SW480 (cell line): ENCODE results near the gene DNAJC2.
"Not testable (repeated sequence)": the region's sequence is repeated elsewhere in the genome, so short reads cannot be mapped to it uniquely, and the experiment has no call there.

Source experiments
- DNase-seq: peaks from one replicate; pipeline ENCODE4 v3.0.0-alpha.2; 2016; ENCODE audit warnings: low spot score

Gene DNAJC2

GRCh38 chr7:103341466-103341865 lies 3.1 kb downstream of the DNAJC2 start:
- no peak for DNase-seq

GRCh38 chr7:103338864-103339263 lies 5.7 kb downstream of the DNAJC2 start:
- no peak for DNase-seq

GRCh38 chr7:103336761-103337160 lies 7.8 kb downstream of the DNAJC2 start:
- DNase-seq = no peak

GRCh38 chr7:103325744-103326143 lies 18.8 kb downstream of the DNAJC2 start:
- DNase-seq = no peak

GRCh38 chr7:103317009-103317408 lies 27.6 kb downstream of the DNAJC2 start:
- DNase-seq = no peak

- DNase-seq = no peak
Observed at GRCh38 chr7:103316380-103316941, 28.1 kb downstream of the DNAJC2 start.

- DNase-seq = no peak
Observed at GRCh38 chr7:103314852-103315251, 29.7 kb downstream of the DNAJC2 start.

GRCh38 chr7:103307503-103308231 lies 36.9 kb downstream of the DNAJC2 start:
- DNase-seq = no peak

- no peak for DNase-seq
Observed at GRCh38 chr7:103301441-103301840, 43.1 kb downstream of the DNAJC2 start.

- no peak for DNase-seq
Observed at GRCh38 chr7:103299660-103300059, 44.9 kb downstream of the DNAJC2 start.

GRCh38 chr7:103297837-103298179 lies 46.8 kb downstream of the DNAJC2 start:
- no peak for DNase-seq

- DNase-seq = peak; percentile 96
Observed at GRCh38 chr7:103296901-103297836, 47.4 kb downstream of the DNAJC2 start, which contains the start of gene PMPCB. Gene PMPCB, plus strand, starts transcription at chr7:103297435. Its CDS starts 25 bp downstream, at chr7:103297460.

- DNase-seq = no peak
Observed at GRCh38 chr7:103293526-103293925, 51.0 kb downstream of the DNAJC2 start.

- no peak for DNase-seq
Observed at GRCh38 chr7:103292122-103292521, 52.4 kb downstream of the DNAJC2 start.

- DNase-seq = not testable (repeated sequence)
Observed at GRCh38 chr7:103282802-103283427, 61.7 kb downstream of the DNAJC2 start.

GRCh38 chr7:103280803-103281155 lies 63.8 kb downstream of the DNAJC2 start:
- DNase-seq = peak; percentile 32

- DNase-seq = peak; percentile 84
Observed at GRCh38 chr7:103279963-103280802, 64.4 kb downstream of the DNAJC2 start.

GRCh38 chr7:103279636-103279962 lies 65.0 kb downstream of the DNAJC2 start:
- peak; percentile 33 for DNase-seq

- not testable (repeated sequence) for DNase-seq
Observed at GRCh38 chr7:103278195-103278594, 66.4 kb downstream of the DNAJC2 start.

- not testable (repeated sequence) for DNase-seq
Observed at GRCh38 chr7:103274867-103275266, 69.7 kb downstream of the DNAJC2 start.

GRCh38 chr7:103273374-103273773 lies 71.2 kb downstream of the DNAJC2 start:
- DNase-seq = not testable (repeated sequence)
